Measurements from ENCODE around the gene AJM1.

GRCh38 chr9:136827794-136828473 lies 14.3 kb upstream of the AJM1 start:
- TF ChIP-seq HDAC2 (IDR thresholded peaks at IDR 0.05; ENCODE audit: borderline replicate concordance in 1 of 2, low read depth in 2 of 2, low read length in 2 of 2), result no peak
- no peak for TF ChIP-seq CEBPB (IDR thresholded peaks at IDR 0.05; ENCODE audit: low read depth, low read length)
- TF ChIP-seq POLR2AphosphoS5 (IDR thresholded peaks at IDR 0.05; ENCODE audit: low read depth, low read length), result no peak
- TF ChIP-seq CTCF (IDR thresholded peaks at IDR 0.05; ENCODE audit: control extremely low read depth in 1 of 3, insufficient read depth in 1 of 3, low read depth in 1 of 3, low read length in 3 of 3), result no peak
- TF ChIP-seq RAD21 (IDR thresholded peaks at IDR 0.05 in 1 of 2, conservative IDR thresholded peaks at IDR 0.05 in 1 of 2; ENCODE audit: low read depth in 2 of 2, low read length in 2 of 2), result no peak
- TF ChIP-seq POLR2A (IDR thresholded peaks at IDR 0.05; ENCODE audit: control extremely low read depth in 1 of 2, low read depth in 2 of 2, low read length in 2 of 2), result no peak
- TF ChIP-seq CREB1 (IDR thresholded peaks at IDR 0.05), result no peak
- no peak for TF ChIP-seq TEAD4 (IDR thresholded peaks at IDR 0.05; ENCODE audit: low read depth, low read length)
- TF ChIP-seq BRCA1 (IDR thresholded peaks at IDR 0.05; ENCODE audit: low read depth, low read length), result no peak
- TF ChIP-seq EP300 (IDR thresholded peaks at IDR 0.05; ENCODE audit: borderline replicate concordance in 1 of 2, low read depth in 2 of 2, low read length in 2 of 2), result no peak

All from H1 (cell line).